H9 (cell line): ENCODE results near the gene MAN1A2. TPM values are rescaled to one million over a fixed set of nuclear protein-coding genes. Genes with fewer than 3 reads are reported as not detected.

Experiments
- DNase-seq: peaks from one replicate; pipeline ENCODE4 v3.0.0-alpha.2; 2017
- H2AFZ ChIP-seq: one replicate; pipeline ENCODE4 v1.6.1; 2013; ENCODE audit warnings: mild to moderate bottlenecking, low read length, control low read depth, moderate library complexity
- H2AK5ac ChIP-seq: 2 replicates; pipeline ENCODE4 v1.6.1; 2013; ENCODE audit warnings: low read length, control low read depth, mixed read lengths; ENCODE audit not compliant: insufficient read length
- H2BK120ac ChIP-seq: one replicate; pipeline ENCODE4 v1.6.1; 2013; ENCODE audit warnings: low read depth, mild to moderate bottlenecking, low read length, control low read depth, inconsistent platforms; ENCODE audit not compliant: poor library complexity, severe bottlenecking
- H2BK12ac ChIP-seq: 2 replicates; pipeline ENCODE4 v1.6.1; 2013; ENCODE audit warnings: low read length, control low read depth, mixed read lengths, low read depth; ENCODE audit not compliant: insufficient read length
- H2BK15ac ChIP-seq: 2 replicates; pipeline ENCODE4 v1.6.1; 2013; ENCODE audit warnings: low read depth, low read length, control low read depth
- H2BK20ac ChIP-seq: one replicate; pipeline ENCODE4 v1.6.1; 2013; ENCODE audit warnings: low read depth, mild to moderate bottlenecking, low read length, control low read depth, inconsistent platforms; ENCODE audit not compliant: poor library complexity, severe bottlenecking
- H2BK5ac ChIP-seq: 2 replicates; pipeline ENCODE4 v1.6.1; 2013; ENCODE audit warnings: low read length, control low read depth, mixed read lengths; ENCODE audit not compliant: insufficient read length
- H3K14ac ChIP-seq: 2 replicates; pipeline ENCODE4 v1.6.1; 2013; ENCODE audit warnings: low read length, control low read depth; ENCODE audit not compliant: insufficient read depth
- H3K18ac ChIP-seq: 2 replicates; pipeline ENCODE4 v1.6.1; 2013; ENCODE audit warnings: low read depth, mild to moderate bottlenecking, mixed read lengths, low read length, control low read depth; ENCODE audit not compliant: insufficient read length
- H3K23ac ChIP-seq: 2 replicates; pipeline ENCODE4 v1.6.1; 2013; ENCODE audit warnings: low read length, control low read depth, mixed read lengths, low read depth; ENCODE audit not compliant: insufficient read length
- H3K23me2 ChIP-seq: 2 replicates; pipeline ENCODE4 v1.6.1; 2013; ENCODE audit warnings: low read depth, mild to moderate bottlenecking, mixed read lengths, low read length, control low read depth; ENCODE audit not compliant: insufficient read length, poor library complexity, severe bottlenecking
- H3K27ac ChIP-seq: 2 replicates; pipeline ENCODE4 v1.5.1; 2013; ENCODE audit warnings: low read length, control low read depth, mixed read lengths, low read depth; ENCODE audit not compliant: insufficient read length
- H3K27me3 ChIP-seq: 2 replicates; pipeline ENCODE4 v1.6.1; 2013; ENCODE audit warnings: low read length, control low read depth, inconsistent platforms; ENCODE audit not compliant: insufficient read depth
- H3K4ac ChIP-seq: 2 replicates; pipeline ENCODE4 v1.6.1; 2013; ENCODE audit warnings: low read depth, mild to moderate bottlenecking, control low read depth, inconsistent platforms, low read length, moderate library complexity
- H3K4me1 ChIP-seq: 2 replicates; pipeline ENCODE4 v1.6.1; 2013; ENCODE audit warnings: low read length, control low read depth, inconsistent platforms; ENCODE audit not compliant: insufficient read depth
- H3K4me2 ChIP-seq: 2 replicates; pipeline ENCODE4 v1.6.1; 2013; ENCODE audit warnings: low read length, control low read depth, mixed read lengths; ENCODE audit not compliant: insufficient read length, insufficient read depth
- H3K56ac ChIP-seq: 2 replicates; pipeline ENCODE4 v1.6.1; 2013; ENCODE audit warnings: low read depth, mild to moderate bottlenecking, mixed read lengths, low read length, control low read depth; ENCODE audit not compliant: insufficient read length
- H3K79me1 ChIP-seq: 2 replicates; pipeline ENCODE4 v1.6.1; 2013; ENCODE audit warnings: low read depth, mild to moderate bottlenecking, moderate library complexity, low read length, control low read depth, inconsistent platforms; ENCODE audit not compliant: insufficient read depth, poor library complexity, severe bottlenecking
- H3K79me2 ChIP-seq: 2 replicates; pipeline ENCODE4 v1.6.1; 2013; ENCODE audit warnings: low read length, control low read depth, inconsistent platforms; ENCODE audit not compliant: insufficient read depth
- H3K9ac ChIP-seq: 2 replicates; pipeline ENCODE4 v1.6.1; 2013; ENCODE audit warnings: low read length, control low read depth, mixed read lengths; ENCODE audit not compliant: insufficient read length; ENCODE audit errors: extremely low read depth
- H3K9me3 ChIP-seq: one replicate; pipeline ENCODE4 v1.6.1; 2013; ENCODE audit warnings: low read depth, low read length, inconsistent platforms; ENCODE audit not compliant: control insufficient read depth
- H3T11ph ChIP-seq: one replicate; pipeline ENCODE4 v1.6.1; 2013; ENCODE audit warnings: mild to moderate bottlenecking, low read length, control low read depth, inconsistent platforms
- H4K20me1 ChIP-seq: one replicate; pipeline ENCODE4 v1.6.1; 2013; ENCODE audit not compliant: control insufficient read depth, insufficient read length, insufficient read depth
- H4K5ac ChIP-seq: 2 replicates; pipeline ENCODE4 v1.6.1; 2013; ENCODE audit warnings: low read depth, mild to moderate bottlenecking, mixed read lengths, low read length, control low read depth; ENCODE audit not compliant: insufficient read length
- H4K8ac ChIP-seq: replicated peaks from 2 replicates; pipeline ENCODE4 v1.6.1; 2013; ENCODE audit warnings: low read length, control low read depth, mixed read lengths, low read depth; ENCODE audit not compliant: insufficient read length
- H4K91ac ChIP-seq: 2 replicates; pipeline ENCODE4 v1.6.1; 2013; ENCODE audit warnings: low read depth, mild to moderate bottlenecking, moderate library complexity, mixed read lengths, low read length, control low read depth; ENCODE audit not compliant: insufficient read length
- H3K27ac Mint-ChIP-seq, 3 experiments: 2 replicates in 2 of 3; 3 replicates in 1 of 3; pipeline ENCODE4 v1.8.0; 2020 to 2021; ENCODE audit warnings: mixed read lengths in 3 of 3, mild to moderate bottlenecking in 1 of 3, moderate library complexity in 1 of 3
- H3K27me3 Mint-ChIP-seq: 2 replicates; pipeline ENCODE4 v1.8.0; 2021; ENCODE audit warnings: low read depth, mild to moderate bottlenecking, moderate library complexity, mixed read lengths
- H3K36me3 Mint-ChIP-seq, 3 experiments: 2 replicates in 2 of 3; 3 replicates in 1 of 3; pipeline ENCODE4 v1.8.0; 2020 to 2021; ENCODE audit warnings: low read depth in 3 of 3, mixed read lengths in 3 of 3; ENCODE audit not compliant: insufficient read depth in 1 of 3
- H3K4me1 Mint-ChIP-seq, 2 experiments: 2 replicates each; pipeline ENCODE4 v1.8.0; 2020; ENCODE audit warnings: mixed read lengths in 2 of 2
- H3K4me3 Mint-ChIP-seq, 2 experiments: 2 replicates in 1 of 2; 3 replicates in 1 of 2; pipeline ENCODE4 v1.8.0; 2020 to 2021; ENCODE audit warnings: mild to moderate bottlenecking in 2 of 2, mixed read lengths in 2 of 2, moderate library complexity in 1 of 2
- H3K9me3 Mint-ChIP-seq, 2 experiments: 2 replicates in 1 of 2; 3 replicates in 1 of 2; pipeline ENCODE4 v1.8.0; 2020; ENCODE audit warnings: mild to moderate bottlenecking in 2 of 2, mixed read lengths in 2 of 2, moderate library complexity in 1 of 2
- CTCF ChIP-seq: fragments of 200-600 bp; sonication (generic); conservative IDR thresholded peaks from 3 replicates; pipeline ENCODE4 v1.8.0; 2021; ENCODE audit warnings: antibody characterized with exemption, mild to moderate bottlenecking
- WGBS: extraction: QIAGEN DNeasy Blood & Tissue Kit; methylation state at CpG from one replicate; pipeline ENCODE4 v1.1.7; 2013; ENCODE audit warnings: missing lambda C conversion rate, low lambda C conversion rate, mixed read lengths; ENCODE audit not compliant: insufficient read length; ENCODE audit errors: extremely low coverage; 5-methylcytosine and 5-hydroxymethylcytosine counted together
- total RNA-seq: library from RNA; stranded (reverse); gene quantifications from 2 replicates; pipeline ENCODE4 v1.2.1, GENCODE V29; 2021

MAN1A2 gene
- total RNA-seq, 1 experiment from 2014 or later: 24.0 TPM

DNA sequence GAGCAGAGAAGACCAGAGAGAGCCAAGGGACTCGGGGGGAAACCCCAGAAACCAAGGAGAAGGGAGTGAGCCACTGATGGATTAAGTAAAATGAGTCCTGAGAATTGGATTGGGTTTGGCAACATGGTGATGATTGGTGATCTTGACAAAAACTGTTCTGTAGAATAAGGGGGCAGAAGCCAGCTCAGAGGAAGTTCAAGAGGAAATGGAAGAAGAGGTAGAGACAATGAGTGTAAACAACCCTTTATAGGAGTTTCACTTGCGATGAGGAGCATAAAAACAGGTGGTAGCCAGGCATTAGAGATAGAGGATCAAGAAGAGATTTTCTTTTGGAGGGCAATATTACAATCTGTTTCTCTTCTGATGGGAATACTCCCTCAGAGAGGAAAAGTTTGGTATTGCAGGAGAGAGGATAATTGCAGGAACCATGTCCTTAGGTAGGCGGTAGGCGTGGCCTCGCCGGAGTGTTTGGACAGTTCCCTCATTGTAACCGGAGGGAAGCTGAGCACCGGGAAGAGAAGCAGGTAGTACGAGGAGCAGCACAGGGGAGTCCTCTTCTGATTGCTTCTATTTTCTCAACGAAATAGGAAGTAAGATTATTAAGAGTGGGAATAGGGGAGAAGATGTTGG is 170.2 kb downstream of the MAN1A2 start:
- Histone ChIP-seq H3K18ac (no peak overlapping the region), H3K79me2 (no peaks in the 10 kb centered on the region), H4K91ac (no peak overlapping the region), H3K79me1 (no peaks in the 10 kb centered on the region), H4K8ac (no peak overlapping the region), H3K27ac (no peak overlapping the region), H3K9me3 (no peaks in the 10 kb centered on the region), H4K20me1 (no peaks in the 10 kb centered on the region), H2BK20ac (no peak overlapping the region), H2AFZ (no peak overlapping the region), H3K14ac (no peak overlapping the region), H2BK5ac (no peak overlapping the region), H2BK15ac (no peak overlapping the region), H3T11ph (no peak overlapping the region), H3K4me1 (no peaks in the 10 kb centered on the region; the same call in 1 of the 2 replicates), H2AK5ac (no peak overlapping the region), H3K27me3 (no peaks in the 10 kb centered on the region), H4K5ac (no peak overlapping the region), H2BK120ac (no peak overlapping the region), H2BK12ac (no peak overlapping the region), H3K56ac (no peak overlapping the region), H3K4me2 (no peak overlapping the region), H3K9ac (no peak overlapping the region), H3K23me2 (no peaks in the 10 kb centered on the region), H3K4ac (no peak overlapping the region), H3K23ac (no peak overlapping the region)
- H3K27me3 Mint-ChIP-seq: no peaks in the 10 kb centered on the region
- no CpG with 5 or more reads among the region's 10 CpGs for WGBS
- peak; percentile 64 for DNase-seq
- peak; percentile 42; the same call in 2 of the 3 replicates for TF ChIP-seq CTCF
- H3K4me3 Mint-ChIP-seq: no peak overlapping the region
- no peak overlapping the region for H3K27ac Mint-ChIP-seq
- H3K4me1 Mint-ChIP-seq: peaks cover 6% of the 10 kb centered on the region in 2 experiments
- H3K9me3 Mint-ChIP-seq: no peaks in the 10 kb centered on the region
- no peaks in the 10 kb centered on the region for H3K36me3 Mint-ChIP-seq
